Gastrocnemius medialis (tissue), 4 donors: Measurements from ENCODE around the gene DHX16. TPM values are rescaled to one million over a fixed set of nuclear protein-coding genes. Genes with fewer than 3 reads are reported as not detected.

Experiments
- ATAC-seq, 2 donors: fragments of 150-250 bp; one replicate each; pipeline ENCODE4 v1.9.1; 2016
- DNase-seq, 2 donors: peaks; one replicate each; pipeline ENCODE4 v3.0.0-alpha.2; 2019
- H3K27ac ChIP-seq, 4 donors: fragments of 200-600 bp; sonication (generic); 1 replicate in 1 of 4; 2 replicates in 3 of 4; pipeline ENCODE4 v1.5.1; 2016 to 2018; ENCODE audit warnings: mild to moderate bottlenecking in 2 of 4, moderate library complexity in 1 of 4
- H3K27me3 ChIP-seq, 3 donors: fragments of 200-600 bp; sonication (generic) in 2 of 3; 1 replicate in 1 of 3; 2 replicates in 2 of 3; pipeline versions ENCODE4 v1.5.1 to v1.6.0; 2016 to 2019; ENCODE audit warnings: mild to moderate bottlenecking in 1 of 3, moderate library complexity in 1 of 3
- H3K36me3 ChIP-seq, 2 donors: fragments of 200-600 bp; sonication (generic) in 1 of 2; one replicate each; pipeline ENCODE4 v1.5.1; 2017 to 2018
- H3K4me1 ChIP-seq, 2 donors: fragments of 200-600 bp; sonication (generic) in 1 of 2; one replicate each; pipeline ENCODE4 v1.5.1; 2016 to 2017; ENCODE audit warnings: mild to moderate bottlenecking in 2 of 2
- H3K4me3 ChIP-seq, 4 donors: fragments of 200-600 bp; sonication (generic) in 3 of 4; 1 replicate in 1 of 4; 2 replicates in 3 of 4; pipeline ENCODE4 v1.5.1; 2016 to 2019; ENCODE audit warnings: mild to moderate bottlenecking in 2 of 4
- H3K9me3 ChIP-seq, 3 donors: fragments of 200-600 bp; sonication (generic) in 2 of 3; 1 replicate in 1 of 3; 2 replicates in 2 of 3; pipeline ENCODE4 v1.5.1; 2016 to 2019
- POLR2A ChIP-seq, 2 donors: fragments of 450-650 bp; IDR thresholded peaks; one replicate each; pipeline ENCODE4 v1.6.1; 2017; ENCODE audit warnings: antibody characterized with exemption in 2 of 2, mild to moderate bottlenecking in 2 of 2, moderate library complexity in 2 of 2
- in situ Hi-C, 4 donors: fragments of 200-750 bp; cut with MboI; loops; one replicate each; pipeline versions ENCODE4 v1.15.0 to v1.8.0; 2017; ENCODE audit warnings: low sequenced_read_pairs in 4 of 4
- intact Hi-C: fragments of 100-400 bp; cut with DNase I; formaldehyde crosslinking; loops from one replicate; pipeline ENCODE4 v1.15.1; 2023; ENCODE audit warnings: low total_unique reads
- total RNA-seq, 4 donors: library from RNA; depleted of rRNA; stranded (reverse); fragments of >200 nt; gene quantifications; one replicate each; pipeline versions ENCODE4 v1.1.0 to v1.2.3, GENCODE V29; 2016
- TF ChIP-seq, protein P1 (sequence below), 5 experiments: fragments of 450-650 bp in 3 of 5; fragments of 200-600 bp in 2 of 5; sonication (generic) in 2 of 5; IDR thresholded peaks in 4 of 5; conservative IDR thresholded peaks in 1 of 5; 1 replicate in 4 of 5; 2 replicates in 1 of 5; pipeline ENCODE4 v1.5.1; 2016 to 2019; ENCODE audit warnings: antibody characterized with exemption in 5 of 5, mild to moderate bottlenecking in 3 of 5, moderate library complexity in 3 of 5

Gene DHX16
- total RNA-seq, 4 donors from 2014 or later: 39.1 to 74.8 (median 49.4) TPM

DNA sequence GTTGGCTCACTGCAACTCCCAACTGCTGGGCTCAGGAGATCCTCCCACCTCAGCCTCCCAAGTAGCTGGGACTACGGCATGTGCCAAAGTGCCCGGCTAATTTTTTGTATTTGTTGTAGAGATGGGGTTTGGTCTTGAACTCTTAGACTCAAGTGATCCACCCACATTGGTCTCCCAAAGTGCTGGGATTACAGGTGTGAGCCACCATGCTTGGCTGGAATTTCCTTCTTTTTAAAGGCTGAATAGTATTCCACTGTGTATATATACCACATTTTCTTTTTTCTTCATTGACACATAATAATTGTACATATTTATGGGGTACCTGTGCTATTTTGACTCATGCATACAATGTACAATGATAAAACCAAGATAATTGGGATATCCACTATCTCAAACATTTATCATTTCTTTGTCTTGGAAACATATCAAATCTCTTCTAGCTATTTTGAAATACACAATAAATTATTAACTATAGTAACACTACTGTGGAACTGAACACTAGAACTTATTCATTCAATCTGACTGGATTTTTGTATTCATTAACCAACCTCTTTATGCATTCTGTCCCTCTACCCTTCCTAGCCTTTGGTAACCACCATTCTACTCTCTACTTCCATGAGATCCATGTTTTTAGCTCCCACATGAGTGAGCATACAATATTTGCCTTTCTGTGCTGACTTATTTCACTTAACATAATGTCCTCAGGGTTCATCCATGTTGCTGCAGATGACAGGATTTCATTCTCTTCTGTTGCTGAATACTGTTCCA lies 36.5 kb upstream of the DHX16 start:
- ATAC-seq: no peak
- no peak overlapping the region for H3K27ac ChIP-seq
- DNase-seq: no peak
- no peaks in the 10 kb centered on the region for H3K9me3 ChIP-seq
- intact Hi-C loops: no loop called here
- no peaks in the 10 kb centered on the region for H3K27me3 ChIP-seq
- H3K4me1 ChIP-seq: peaks cover 7 to 10% of the 10 kb centered on the region in 2 donors
- H3K4me3 ChIP-seq: no peak overlapping the region
- peaks cover 0 to 79% of the 10 kb centered on the region in 2 donors for H3K36me3 ChIP-seq
- in situ Hi-C loops: no loop called here
- no peak for TF ChIP-seq POLR2A (IDR thresholded peaks at IDR 0.05)
- TF ChIP-seq, protein P1, sequence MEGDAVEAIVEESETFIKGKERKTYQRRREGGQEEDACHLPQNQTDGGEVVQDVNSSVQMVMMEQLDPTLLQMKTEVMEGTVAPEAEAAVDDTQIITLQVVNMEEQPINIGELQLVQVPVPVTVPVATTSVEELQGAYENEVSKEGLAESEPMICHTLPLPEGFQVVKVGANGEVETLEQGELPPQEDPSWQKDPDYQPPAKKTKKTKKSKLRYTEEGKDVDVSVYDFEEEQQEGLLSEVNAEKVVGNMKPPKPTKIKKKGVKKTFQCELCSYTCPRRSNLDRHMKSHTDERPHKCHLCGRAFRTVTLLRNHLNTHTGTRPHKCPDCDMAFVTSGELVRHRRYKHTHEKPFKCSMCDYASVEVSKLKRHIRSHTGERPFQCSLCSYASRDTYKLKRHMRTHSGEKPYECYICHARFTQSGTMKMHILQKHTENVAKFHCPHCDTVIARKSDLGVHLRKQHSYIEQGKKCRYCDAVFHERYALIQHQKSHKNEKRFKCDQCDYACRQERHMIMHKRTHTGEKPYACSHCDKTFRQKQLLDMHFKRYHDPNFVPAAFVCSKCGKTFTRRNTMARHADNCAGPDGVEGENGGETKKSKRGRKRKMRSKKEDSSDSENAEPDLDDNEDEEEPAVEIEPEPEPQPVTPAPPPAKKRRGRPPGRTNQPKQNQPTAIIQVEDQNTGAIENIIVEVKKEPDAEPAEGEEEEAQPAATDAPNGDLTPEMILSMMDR (IDR thresholded peaks at IDR 0.05 in 4 of 5, conservative IDR thresholded peaks at IDR 0.05 in 1 of 5): no peak

DNA sequence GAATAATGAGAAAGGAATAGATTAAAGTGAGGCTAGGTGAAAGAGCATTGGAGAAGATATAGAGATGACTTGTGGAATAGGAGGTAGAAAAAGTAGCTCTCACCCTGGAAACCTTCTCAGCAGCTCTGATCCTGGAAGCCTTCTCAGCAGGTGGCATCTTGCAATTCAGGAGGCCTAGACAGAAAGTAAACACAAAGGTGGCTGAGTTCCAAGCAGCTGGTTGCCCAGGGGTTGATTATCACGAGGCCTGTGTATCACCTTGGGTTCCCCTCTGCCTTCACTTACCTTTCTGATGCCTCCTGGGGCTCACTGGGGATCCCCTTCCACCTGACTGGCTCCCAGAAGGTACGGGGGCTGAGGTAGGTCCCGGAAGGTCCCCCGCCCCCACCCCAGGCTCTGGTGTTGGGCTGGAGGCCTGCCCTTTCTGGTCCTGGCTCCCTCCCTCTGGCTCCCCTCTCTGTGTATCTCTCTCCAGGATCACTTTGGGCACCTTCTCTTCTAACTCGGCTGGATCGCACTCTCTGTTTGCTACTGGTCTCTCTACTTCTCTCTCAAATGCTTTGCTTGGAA lies 34.6 kb upstream of the DHX16 start:
- intact Hi-C loops (no loop called here), in situ Hi-C loops (no loop called here)
- H3K36me3 ChIP-seq: peaks cover 0 to 73% of the 10 kb centered on the region in 2 donors
- TF ChIP-seq, protein P1 (IDR thresholded peaks at IDR 0.05 in 4 of 5, conservative IDR thresholded peaks at IDR 0.05 in 1 of 5): no peak
- TF ChIP-seq POLR2A (IDR thresholded peaks at IDR 0.05): no peak
- peak overlapping the region in 3 of 4 donors; percentile 48 to 77 (median 53) for H3K27ac ChIP-seq
- peaks cover 7 to 10% of the 10 kb centered on the region in 2 donors for H3K4me1 ChIP-seq
- ATAC-seq (no peak), DNase-seq (peak in 1 of 2 donors; percentile 19)
- no peaks in the 10 kb centered on the region for H3K9me3 ChIP-seq
- no peaks in the 10 kb centered on the region for H3K27me3 ChIP-seq
- no peak overlapping the region for H3K4me3 ChIP-seq

DNA sequence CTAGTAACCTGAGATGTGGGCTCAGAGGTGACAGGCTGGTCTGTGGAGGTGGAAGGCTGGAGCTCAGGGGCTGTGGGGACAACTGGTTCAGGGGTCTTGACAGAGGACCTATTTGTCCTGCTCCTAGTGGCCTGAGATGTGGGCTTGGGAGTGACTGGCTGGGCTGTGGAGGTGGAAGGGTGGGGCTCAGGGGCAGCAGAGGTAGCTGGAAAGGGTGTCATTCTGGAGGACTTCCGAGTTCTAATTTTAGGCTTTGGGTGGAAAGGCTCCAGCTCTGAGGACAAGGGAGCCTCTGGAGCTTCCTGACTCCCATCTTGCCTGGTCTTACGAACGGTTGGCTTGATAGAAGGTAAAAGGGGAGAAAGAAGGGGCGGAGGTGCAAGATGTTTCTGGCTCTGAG lies 32.8 kb upstream of the DHX16 start:
- Histone ChIP-seq H3K27ac (peak overlapping the region; percentile 10 to 77 (median 67)), H3K4me1 (peaks cover 7 to 10% of the 10 kb centered on the region in 2 donors), H3K4me3 (no peak overlapping the region), H3K27me3 (no peaks in the 10 kb centered on the region), H3K9me3 (no peaks in the 10 kb centered on the region), H3K36me3 (peaks cover 0 to 63% of the 10 kb centered on the region in 2 donors)
- ATAC-seq: peak; percentile 59 to 98
- no peak for TF ChIP-seq POLR2A (IDR thresholded peaks at IDR 0.05)
- TF ChIP-seq, protein P1 (IDR thresholded peaks at IDR 0.05 in 4 of 5, conservative IDR thresholded peaks at IDR 0.05 in 1 of 5): no peak
- in situ Hi-C loops: no loop called here
- peak in 1 of 2 donors; percentile 70 for DNase-seq
- intact Hi-C loops: no loop called here

DNA sequence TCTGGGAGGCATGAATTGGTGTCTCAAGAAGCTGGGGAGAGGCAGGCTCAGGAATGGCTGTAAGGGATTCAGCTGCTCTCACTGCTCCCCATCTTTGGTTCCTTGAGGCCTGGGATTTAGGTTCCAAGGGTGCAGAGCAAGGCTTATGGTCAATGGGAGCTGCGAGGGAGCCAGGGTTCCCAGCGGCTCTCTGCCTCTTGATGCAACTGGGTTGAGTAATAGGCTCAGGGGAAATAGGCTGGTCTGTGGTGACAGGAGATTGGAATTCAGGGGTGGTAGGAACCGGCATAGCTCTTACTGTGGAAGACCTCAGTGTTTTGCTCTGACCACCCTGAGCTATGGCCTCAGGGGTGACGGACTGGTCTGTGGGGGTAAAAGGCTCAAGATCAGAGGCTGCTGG lies 31.0 kb upstream of the DHX16 start:
- intact Hi-C loops: no loop called here
- TF ChIP-seq, protein P1 (IDR thresholded peaks at IDR 0.05 in 4 of 5, conservative IDR thresholded peaks at IDR 0.05 in 1 of 5): no peak
- no peaks in the 10 kb centered on the region for H3K9me3 ChIP-seq
- H3K27me3 ChIP-seq: no peaks in the 10 kb centered on the region
- no peak for DNase-seq
- H3K27ac ChIP-seq: no peak overlapping the region
- no peak for ATAC-seq
- H3K4me1 ChIP-seq: peaks cover 7 to 10% of the 10 kb centered on the region in 2 donors
- in situ Hi-C loops: no loop called here
- H3K4me3 ChIP-seq: no peak overlapping the region
- peaks cover 0 to 57% of the 10 kb centered on the region in 2 donors for H3K36me3 ChIP-seq
